ENCODE data around the gene ANXA2R. TPM values are rescaled to one million over a fixed set of nuclear protein-coding genes. Genes with fewer than 3 reads are reported as not detected.

ANXA2R gene
- total and polyA plus RNA-seq, 2 experiments from 2014 or later: 0.93 to 4.5 TPM

DNA sequence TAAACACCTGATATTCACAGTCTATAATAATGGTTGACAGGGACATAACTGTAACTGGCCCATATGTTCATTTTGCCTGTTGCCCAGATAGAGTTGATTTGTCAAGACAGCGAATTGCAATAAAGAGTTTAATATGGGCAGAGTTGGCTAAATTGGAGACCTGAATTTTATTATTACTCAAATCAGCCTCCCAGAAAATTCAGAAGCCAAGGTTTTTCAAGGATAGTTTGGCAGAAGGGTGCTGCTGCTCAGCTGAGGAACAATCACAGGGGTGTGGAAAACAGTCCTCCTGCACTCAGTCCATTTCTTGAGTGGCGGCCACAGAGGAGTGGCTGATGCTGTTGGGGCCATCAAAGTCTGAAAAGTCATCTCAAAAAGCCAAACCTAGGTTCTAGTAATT lies 19.0 kb downstream of the ANXA2R start:
- no peaks in the 10 kb centered on the region for H3K9me3 ChIP-seq (ENCODE audit: low read depth)
- H3K4me3 ChIP-seq: no peak overlapping the region
- H3K4me2 ChIP-seq: no peak overlapping the region
- no peak for TF ChIP-seq EZH2phosphoT487 (IDR thresholded peaks at IDR 0.05; ENCODE audit: low read depth, severe bottlenecking, unreplicated experiment)
- TF ChIP-seq, protein P1, sequence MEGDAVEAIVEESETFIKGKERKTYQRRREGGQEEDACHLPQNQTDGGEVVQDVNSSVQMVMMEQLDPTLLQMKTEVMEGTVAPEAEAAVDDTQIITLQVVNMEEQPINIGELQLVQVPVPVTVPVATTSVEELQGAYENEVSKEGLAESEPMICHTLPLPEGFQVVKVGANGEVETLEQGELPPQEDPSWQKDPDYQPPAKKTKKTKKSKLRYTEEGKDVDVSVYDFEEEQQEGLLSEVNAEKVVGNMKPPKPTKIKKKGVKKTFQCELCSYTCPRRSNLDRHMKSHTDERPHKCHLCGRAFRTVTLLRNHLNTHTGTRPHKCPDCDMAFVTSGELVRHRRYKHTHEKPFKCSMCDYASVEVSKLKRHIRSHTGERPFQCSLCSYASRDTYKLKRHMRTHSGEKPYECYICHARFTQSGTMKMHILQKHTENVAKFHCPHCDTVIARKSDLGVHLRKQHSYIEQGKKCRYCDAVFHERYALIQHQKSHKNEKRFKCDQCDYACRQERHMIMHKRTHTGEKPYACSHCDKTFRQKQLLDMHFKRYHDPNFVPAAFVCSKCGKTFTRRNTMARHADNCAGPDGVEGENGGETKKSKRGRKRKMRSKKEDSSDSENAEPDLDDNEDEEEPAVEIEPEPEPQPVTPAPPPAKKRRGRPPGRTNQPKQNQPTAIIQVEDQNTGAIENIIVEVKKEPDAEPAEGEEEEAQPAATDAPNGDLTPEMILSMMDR (IDR thresholded peaks at IDR 0.05; ENCODE audit: poor library complexity): no peak
- no peak for TF ChIP-seq EZH2 (IDR thresholded peaks at IDR 0.05; ENCODE audit: borderline replicate concordance)
- no peak for DNase-seq (ENCODE audit: low spot score)
- peaks cover 34% of the 10 kb centered on the region for H3K27me3 ChIP-seq
- peaks cover 17% of the 10 kb centered on the region for H3K79me2 ChIP-seq
- WGBS (ENCODE audit: low lambda C conversion rate, missing lambda C conversion rate): 98% methylated on average over 2 of the region's 2 CpGs
- H3K9me2 ChIP-seq (replicated peaks; ENCODE audit: insufficient read depth): no peaks in the 10 kb centered on the region
- no peak overlapping the region for H2AFZ ChIP-seq
- H4K20me1 ChIP-seq (ENCODE audit: insufficient read depth, poor library complexity, severe bottlenecking): no peaks in the 10 kb centered on the region
- H3K4me1 ChIP-seq (ENCODE audit: insufficient read depth): peaks cover 4% of the 10 kb centered on the region
- H3K27ac ChIP-seq: no peak overlapping the region
- no peaks in the 10 kb centered on the region for H3K36me3 ChIP-seq (replicated peaks; ENCODE audit: insufficient read depth, low read depth)

DNA sequence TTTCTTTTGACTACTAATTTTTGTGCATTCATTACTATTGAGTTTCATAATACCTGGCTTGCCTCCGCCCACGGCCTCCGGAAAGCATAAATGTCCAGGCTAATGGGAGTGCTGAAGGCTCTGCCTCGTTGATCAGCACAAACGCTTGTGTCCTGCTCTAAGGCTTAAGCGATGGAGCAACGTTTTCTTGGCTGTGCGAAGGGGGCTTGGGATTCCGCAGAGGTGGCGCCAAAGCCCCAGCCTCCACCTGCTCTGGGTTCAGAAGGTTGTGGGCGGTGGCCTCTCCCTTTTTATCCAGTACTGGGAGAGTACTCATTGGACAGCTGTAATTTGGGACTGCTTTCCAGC lies 19.7 kb downstream of the ANXA2R start:
- H3K9me2 ChIP-seq (replicated peaks; ENCODE audit: insufficient read depth): no peaks in the 10 kb centered on the region
- TF ChIP-seq EZH2phosphoT487 (IDR thresholded peaks at IDR 0.05; ENCODE audit: low read depth, severe bottlenecking, unreplicated experiment): peak; percentile 16
- TF ChIP-seq, protein P1 (IDR thresholded peaks at IDR 0.05; ENCODE audit: poor library complexity): no peak
- peaks cover 26% of the 10 kb centered on the region for H3K27me3 ChIP-seq
- H4K20me1 ChIP-seq (ENCODE audit: insufficient read depth, poor library complexity, severe bottlenecking): no peaks in the 10 kb centered on the region
- peak overlapping the region; percentile 93 for H3K27ac ChIP-seq
- WGBS (ENCODE audit: low lambda C conversion rate, missing lambda C conversion rate): 7% methylated on average over 11 of the region's 11 CpGs
- H3K4me1 ChIP-seq (ENCODE audit: insufficient read depth): peaks cover 4% of the 10 kb centered on the region
- peaks cover 19% of the 10 kb centered on the region for H3K79me2 ChIP-seq
- DNase-seq (ENCODE audit: low spot score): no peak
- no peaks in the 10 kb centered on the region for H3K9me3 ChIP-seq (ENCODE audit: low read depth)
- peak overlapping the region; percentile 96 for H3K4me2 ChIP-seq
- peak overlapping the region; percentile 73 for H3K4me3 ChIP-seq
- H3K36me3 ChIP-seq (replicated peaks; ENCODE audit: insufficient read depth, low read depth): no peaks in the 10 kb centered on the region
- H2AFZ ChIP-seq: peak overlapping the region; percentile 41

DNA sequence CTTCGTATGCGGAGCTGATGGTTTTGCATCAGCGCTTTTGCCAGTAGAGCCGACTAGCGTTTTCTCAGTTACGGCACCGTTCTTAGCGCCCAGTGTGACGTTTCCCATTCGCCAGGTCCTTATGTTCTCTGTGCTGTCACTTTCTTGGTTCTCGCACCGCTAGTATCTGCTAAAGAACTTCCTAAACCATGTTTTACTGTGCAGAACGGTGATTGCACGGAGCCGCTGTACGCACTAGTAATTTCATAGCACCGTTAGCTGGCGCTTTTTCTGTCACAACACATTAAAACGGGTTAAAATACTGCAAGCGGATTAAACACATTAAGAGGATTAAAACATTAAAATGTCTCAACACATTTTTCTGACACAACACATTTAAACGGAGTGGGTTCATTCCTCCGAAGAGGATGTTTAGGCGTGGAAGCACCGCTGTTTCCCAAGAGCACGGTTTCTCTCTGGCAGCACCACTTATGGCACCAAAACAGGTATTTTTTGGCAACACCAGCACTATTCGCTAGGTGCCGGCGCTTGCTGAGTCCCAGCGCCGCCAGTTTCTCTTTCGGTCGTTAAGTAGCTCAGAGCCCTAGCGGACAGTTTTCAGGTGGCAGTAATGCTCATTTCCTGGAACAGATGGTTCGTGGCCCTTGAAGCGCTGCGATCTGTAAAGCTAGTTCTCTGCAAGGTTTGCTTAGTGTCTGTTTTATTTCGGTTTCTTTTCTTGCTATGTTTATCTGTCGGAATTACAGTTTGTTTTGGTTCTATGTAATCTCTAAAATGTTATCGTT lies 20.3 kb downstream of the ANXA2R start:
- Histone ChIP-seq H3K36me3 (replicated peaks; ENCODE audit: insufficient read depth, low read depth) (no peaks in the 10 kb centered on the region), H3K79me2 (peaks cover 19% of the 10 kb centered on the region), H3K9me3 (ENCODE audit: low read depth) (no peaks in the 10 kb centered on the region), H3K9me2 (replicated peaks; ENCODE audit: insufficient read depth) (no peaks in the 10 kb centered on the region), H2AFZ (peak overlapping the region; percentile 41), H3K4me2 (peak overlapping the region; percentile 96), H3K4me3 (peak overlapping the region; percentile 73), H3K27ac (peak overlapping the region; percentile 93), H4K20me1 (ENCODE audit: insufficient read depth, poor library complexity, severe bottlenecking) (no peaks in the 10 kb centered on the region), H3K4me1 (ENCODE audit: insufficient read depth) (peaks cover 4% of the 10 kb centered on the region), H3K27me3 (peaks cover 21% of the 10 kb centered on the region)
- WGBS (ENCODE audit: low lambda C conversion rate, missing lambda C conversion rate): 4% methylated on average over 39 of the region's 39 CpGs
- DNase-seq (ENCODE audit: low spot score): peak; percentile 85
- TF ChIP-seq, protein P1 (IDR thresholded peaks at IDR 0.05; ENCODE audit: poor library complexity): peak; percentile 40
- TF ChIP-seq EZH2 (IDR thresholded peaks at IDR 0.05; ENCODE audit: borderline replicate concordance): no peak
